Suprapubic skin (tissue), 4 donors: ENCODE data around the gene CHCHD4. TPM values are rescaled to one million over a fixed set of nuclear protein-coding genes. Genes with fewer than 3 reads are reported as not detected.
"Not testable (repeated sequence)": the region's sequence is repeated elsewhere in the genome, so short reads cannot be mapped to it uniquely, and the experiment has no call there.

ENCODE experiments used
- DNase-seq, 2 donors: peaks; one replicate each; pipeline ENCODE4 v3.0.0-alpha.2; 2019; ENCODE audit warnings: low spot score in 2 of 2
- H3K27ac ChIP-seq: fragments of 200-600 bp; sonication (generic); one replicate; pipeline ENCODE4 v1.5.1; 2019
- H3K27me3 ChIP-seq: fragments of 200-600 bp; sonication (generic); one replicate; pipeline ENCODE4 v1.5.1; 2019
- H3K36me3 ChIP-seq: fragments of 200-600 bp; sonication (generic); one replicate; pipeline ENCODE4 v1.5.1; 2019
- H3K4me1 ChIP-seq: fragments of 200-600 bp; sonication (generic); one replicate; pipeline ENCODE4 v1.5.1; 2019
- H3K4me3 ChIP-seq: fragments of 200-600 bp; sonication (generic); one replicate; pipeline ENCODE4 v1.5.1; 2019; ENCODE audit warnings: mild to moderate bottlenecking
- H3K9me3 ChIP-seq: fragments of 200-600 bp; sonication (generic); one replicate; pipeline ENCODE4 v1.5.1; 2019
- CTCF ChIP-seq, 2 donors: fragments of 200-600 bp in 1 of 2; fragments of 450-650 bp in 1 of 2; sonication (generic) in 1 of 2; IDR thresholded peaks; one replicate each; pipeline ENCODE4 v1.5.1; 2016 to 2019; ENCODE audit warnings: antibody characterized with exemption in 2 of 2, mild to moderate bottlenecking in 1 of 2, moderate library complexity in 1 of 2
- EP300 ChIP-seq: sonication (generic); formaldehyde crosslinking; IDR thresholded peaks from one replicate; pipeline ENCODE4 v1.6.1; 2017; ENCODE audit warnings: antibody characterized with exemption
- POLR2A ChIP-seq, 2 donors: fragments of 450-650 bp; IDR thresholded peaks; one replicate each; pipeline ENCODE4 v1.6.1; 2017; ENCODE audit warnings: antibody characterized with exemption in 2 of 2, mild to moderate bottlenecking in 2 of 2, moderate library complexity in 2 of 2
- POLR2AphosphoS5 ChIP-seq, 3 donors: sonication (generic); formaldehyde crosslinking; IDR thresholded peaks; one replicate each; pipeline ENCODE4 v1.6.1; 2017; ENCODE audit warnings: antibody characterized with exemption in 3 of 3
- WGBS: methylation state at CpG from one replicate; pipeline ENCODE4 v1.1.5; 2018; 5-methylcytosine and 5-hydroxymethylcytosine counted together
- total RNA-seq, 4 donors: library from RNA; depleted of rRNA; stranded (reverse); fragments of >200 nt; gene quantifications; one replicate each; pipeline ENCODE4 v1.1.0, GENCODE V29; 2016

Gene CHCHD4
- total RNA-seq, 4 donors from 2014 or later = 11.3 to 16.7 (median 12.5) TPM

- Histone ChIP-seq H3K27me3 (no peaks in the 10 kb centered on the region), H3K4me3 (no peak overlapping the region), H3K27ac (no peak overlapping the region), H3K36me3 (no peaks in the 10 kb centered on the region), H3K9me3 (no peaks in the 10 kb centered on the region), H3K4me1 (no peaks in the 10 kb centered on the region)
- no peak for TF ChIP-seq CTCF (IDR thresholded peaks at IDR 0.05)
- TF ChIP-seq POLR2A (IDR thresholded peaks at IDR 0.05) = no peak
- TF ChIP-seq POLR2AphosphoS5 (IDR thresholded peaks at IDR 0.05) = no peak
- no peak for TF ChIP-seq EP300
- no peak for DNase-seq
- 73% methylated on average over 5 of the region's 5 CpGs for WGBS
Measured at GRCh38 chr3:14082108-14082657, 42.5 kb downstream of the CHCHD4 start.

GRCh38 chr3:14077310-14077709 lies 47.4 kb downstream of the CHCHD4 start:
- H3K4me1 ChIP-seq = no peaks in the 10 kb centered on the region
- TF ChIP-seq POLR2A (IDR thresholded peaks at IDR 0.05) (no peak), CTCF (IDR thresholded peaks at IDR 0.05) (no peak), EP300 (no peak), POLR2AphosphoS5 (IDR thresholded peaks at IDR 0.05) (no peak)
- no peaks in the 10 kb centered on the region for H3K9me3 ChIP-seq
- no peak overlapping the region for H3K4me3 ChIP-seq
- H3K36me3 ChIP-seq = no peaks in the 10 kb centered on the region
- WGBS = 89% methylated on average over 1 of the region's 1 CpG
- no peak overlapping the region for H3K27ac ChIP-seq
- DNase-seq = no peak
- no peaks in the 10 kb centered on the region for H3K27me3 ChIP-seq

GRCh38 chr3:14075233-14075632 lies 49.4 kb downstream of the CHCHD4 start:
- H3K4me3 ChIP-seq, H3K27me3 ChIP-seq, H3K9me3 ChIP-seq, H3K36me3 ChIP-seq, H3K4me1 ChIP-seq, H3K27ac ChIP-seq, DNase-seq: not testable (repeated sequence)
- WGBS = 83% methylated on average over 3 of the region's 3 CpGs

- DNase-seq = no peak
- no peak for TF ChIP-seq EP300
- no peaks in the 10 kb centered on the region for H3K36me3 ChIP-seq
- no peaks in the 10 kb centered on the region for H3K9me3 ChIP-seq
- no peak overlapping the region for H3K27ac ChIP-seq
- no peaks in the 10 kb centered on the region for H3K4me1 ChIP-seq
- 100% methylated on average over 1 of the region's 4 CpGs for WGBS
- H3K27me3 ChIP-seq = no peaks in the 10 kb centered on the region
- no peak overlapping the region for H3K4me3 ChIP-seq
Measured at GRCh38 chr3:14064910-14065309, 59.8 kb downstream of the CHCHD4 start.

GRCh38 chr3:14063152-14063551 lies 61.5 kb downstream of the CHCHD4 start:
- WGBS = 100% methylated on average over 2 of the region's 2 CpGs
- TF ChIP-seq CTCF (IDR thresholded peaks at IDR 0.05) (no peak), POLR2A (IDR thresholded peaks at IDR 0.05) (no peak), POLR2AphosphoS5 (IDR thresholded peaks at IDR 0.05) (no peak), EP300 (no peak)
- H3K4me1 ChIP-seq = no peaks in the 10 kb centered on the region
- H3K9me3 ChIP-seq = no peaks in the 10 kb centered on the region
- H3K27ac ChIP-seq = no peak overlapping the region
- no peak overlapping the region for H3K4me3 ChIP-seq
- no peaks in the 10 kb centered on the region for H3K27me3 ChIP-seq
- no peaks in the 10 kb centered on the region for H3K36me3 ChIP-seq
- no peak for DNase-seq

Other genes with a start within 250 kb of the CHCHD4 start
- gene WNT7A, start 244.8 kb downstream of the CHCHD4 start, total RNA-seq = 1 to 10 TPM; 1.1 to 3.9 (median 1.8) TPM
- gene TMEM43, start 182 bp upstream of the CHCHD4 start, total RNA-seq = 100 to 1,000 TPM; 206 to 237 (median 219) TPM
- 100 to 1,000 TPM in 1 of 4 donors, 10 to 100 TPM in 3; 49.7 to 176 (median 66.4) TPM for gene XPC, start 53.7 kb upstream of the CHCHD4 start, total RNA-seq
- gene LSM3, start 53.9 kb upstream of the CHCHD4 start, total RNA-seq = 10 to 100 TPM in 1 of 4 donors, 1 to 10 TPM in 3; 5.5 to 10.7 (median 8.9) TPM